H1 (cell line): Measurements from ENCODE around the gene MPV17L. TPM values are rescaled to one million over a fixed set of nuclear protein-coding genes. Genes with fewer than 3 reads are reported as not detected.

Source experiments
- CTCF ChIA-PET: fragments of 300-600 bp; sonication (Branson Sonifier 250); formaldehyde crosslinking; loops from one replicate; lab custom pipeline; 2021; ENCODE audit not compliant: partially characterized antibody; lab: Charles Lee
- POLR2A ChIA-PET: fragments of 300-600 bp; sonication (Branson Sonifier 250); formaldehyde crosslinking; loops from one replicate; lab custom pipeline; 2021; ENCODE audit warnings: inconsistent platforms; ENCODE audit not compliant: partially characterized antibody; lab: Charles Lee
- DNase-seq, 2 experiments: peaks; one replicate each; pipeline versions ENCODE4 v3.0.0 to v3.0.0-alpha.2; 2010 to 2022; ENCODE audit warnings: low spot score in 2 of 2, low read depth in 1 of 2, mixed read lengths in 1 of 2
- FAIRE-seq: peaks from 2 replicates; lab custom pipeline; 2011; peaks lifted over from hg19 to GRCh38; lab: Jason Lieb, UNC
- H2AFZ ChIP-seq: 2 replicates; pipeline ENCODE4 v1.8.1; 2012; ENCODE audit warnings: low read length, inconsistent platforms
- H2AK5ac ChIP-seq: 2 replicates; pipeline ENCODE4 v1.6.1; 2013; ENCODE audit warnings: low read depth, low read length
- H2BK120ac ChIP-seq: replicated peaks from 2 replicates; pipeline ENCODE3; 2013; ENCODE audit warnings: low read depth, low read length, inconsistent platforms
- H2BK12ac ChIP-seq: 2 replicates; pipeline ENCODE4 v1.6.1; 2013; ENCODE audit warnings: low read depth, low read length
- H2BK15ac ChIP-seq: 2 replicates; pipeline ENCODE4 v1.6.1; 2013; ENCODE audit warnings: low read length
- H2BK20ac ChIP-seq: 2 replicates; pipeline ENCODE4 v1.6.1; 2013; ENCODE audit warnings: low read length
- H2BK5ac ChIP-seq: 2 replicates; pipeline ENCODE4 v1.6.1; 2013; ENCODE audit warnings: low read depth, low read length
- H3K14ac ChIP-seq: 2 replicates; pipeline ENCODE4 v1.6.1; 2013; ENCODE audit warnings: inconsistent platforms; ENCODE audit not compliant: insufficient read length
- H3K18ac ChIP-seq: 2 replicates; pipeline ENCODE4 v1.6.1; 2013; ENCODE audit warnings: low read length; ENCODE audit errors: extremely low read depth
- H3K23ac ChIP-seq: 2 replicates; pipeline ENCODE4 v1.6.1; 2013; ENCODE audit warnings: inconsistent platforms; ENCODE audit not compliant: insufficient read length
- H3K23me2 ChIP-seq: 2 replicates; pipeline ENCODE4 v1.6.1; 2013; ENCODE audit warnings: low read depth, low read length
- H3K27ac ChIP-seq: 2 replicates; pipeline ENCODE4 v1.6.1; 2011; ENCODE audit warnings: low read depth, low read length, inconsistent platforms
- H3K27me3 ChIP-seq, 4 experiments: replicated peaks in 1 of 4; 1 replicate in 1 of 4; 2 replicates in 3 of 4; pipeline versions ENCODE4 v1.6.1 to v1.8.1; 2011 to 2013; ENCODE audit warnings: low read length in 3 of 4, mild to moderate bottlenecking in 3 of 4, inconsistent platforms in 2 of 4, mixed read lengths in 2 of 4, moderate library complexity in 1 of 4; ENCODE audit not compliant: control insufficient read depth in 3 of 4, insufficient read depth in 3 of 4; ENCODE audit errors: extremely low read depth in 1 of 4
- H3K36me3 ChIP-seq, 4 experiments: 2 replicates each; pipeline versions ENCODE4 v1.6.1 to v1.8.1; 2011 to 2013; ENCODE audit warnings: mild to moderate bottlenecking in 4 of 4, low read length in 3 of 4, moderate library complexity in 2 of 4, control low read depth in 1 of 4, inconsistent platforms in 1 of 4; ENCODE audit not compliant: insufficient read depth in 4 of 4, control insufficient read depth in 2 of 4
- H3K4ac ChIP-seq: replicated peaks from 2 replicates; pipeline ENCODE3; 2013; ENCODE audit warnings: low read length, low read depth, mixed read lengths, inconsistent platforms; ENCODE audit not compliant: insufficient read length
- H3K4me1 ChIP-seq, 4 experiments: replicated peaks in 1 of 4; 1 replicate in 1 of 4; 2 replicates in 3 of 4; pipeline versions ENCODE4 v1.6.1 to v1.8.1; 2011 to 2013; ENCODE audit warnings: low read length in 3 of 4, inconsistent platforms in 2 of 4, mixed read lengths in 1 of 4; ENCODE audit not compliant: insufficient read depth in 4 of 4, control insufficient read depth in 3 of 4
- H3K4me2 ChIP-seq, 2 experiments: 2 replicates each; pipeline versions ENCODE4 v1.6.1 to v1.8.1; 2011 to 2013; ENCODE audit warnings: low read depth in 2 of 2, low read length in 2 of 2, control low read depth in 1 of 2, inconsistent platforms in 1 of 2, mild to moderate bottlenecking in 1 of 2; ENCODE audit not compliant: insufficient read depth in 1 of 2
- H3K4me3 ChIP-seq, 4 experiments: fragments of 200-600, 300-600 bp in 1 of 4; sonication (generic), shearing (Covaris generic), sonication (Bioruptor Twin) in 1 of 4; 2 replicates each; pipeline versions ENCODE4 v1.5.1 to v1.8.1; 2011 to 2016; ENCODE audit warnings: low read length in 4 of 4, low read depth in 3 of 4, control low read depth in 2 of 4, inconsistent platforms in 2 of 4, mild to moderate bottlenecking in 2 of 4, mixed read lengths in 1 of 4, moderate library complexity in 1 of 4; ENCODE audit not compliant: insufficient read depth in 2 of 4; ENCODE audit errors: extremely low read depth in 1 of 4
- H3K56ac ChIP-seq: replicated peaks from 2 replicates; pipeline ENCODE3; 2013; ENCODE audit warnings: low read depth, mild to moderate bottlenecking, mixed read lengths, low read length, inconsistent platforms; ENCODE audit not compliant: insufficient read length
- H3K79me1 ChIP-seq: 2 replicates; pipeline ENCODE4 v1.6.1; 2013; ENCODE audit warnings: low read depth, low read length, control low read depth
- H3K79me2 ChIP-seq, 2 experiments: 2 replicates each; pipeline versions ENCODE4 v1.6.1 to v1.8.1; 2012 to 2013; ENCODE audit warnings: low read length in 2 of 2, mild to moderate bottlenecking in 2 of 2, inconsistent platforms in 1 of 2; ENCODE audit not compliant: insufficient read depth in 2 of 2, control insufficient read depth in 1 of 2
- H3K9ac ChIP-seq, 4 experiments: replicated peaks in 1 of 4; 1 replicate in 1 of 4; 2 replicates in 3 of 4; pipeline versions ENCODE4 v1.6.1 to v1.8.1; 2011 to 2013; ENCODE audit warnings: low read depth in 3 of 4, low read length in 3 of 4, control low read depth in 2 of 4, mild to moderate bottlenecking in 2 of 4, moderate library complexity in 2 of 4, inconsistent platforms in 1 of 4; ENCODE audit errors: extremely low read depth in 1 of 4
- H3K9me3 ChIP-seq, 2 experiments: 2 replicates each; pipeline versions ENCODE4 v1.6.1 to v1.8.1; 2012 to 2013; ENCODE audit warnings: mild to moderate bottlenecking in 2 of 2, moderate library complexity in 2 of 2, control low read depth in 1 of 2, inconsistent platforms in 1 of 2, low read depth in 1 of 2, low read length in 1 of 2, mixed read lengths in 1 of 2; ENCODE audit not compliant: insufficient read depth in 2 of 2
- H4K20me1 ChIP-seq, 2 experiments: replicated peaks in 1 of 2; 2 replicates each; pipeline versions ENCODE3 to v1.8.1; 2011 to 2013; ENCODE audit warnings: inconsistent platforms in 2 of 2, low read length in 2 of 2, mild to moderate bottlenecking in 1 of 2; ENCODE audit not compliant: insufficient read depth in 2 of 2, control insufficient read depth in 1 of 2
- H4K5ac ChIP-seq: 2 replicates; pipeline ENCODE4 v1.6.1; 2013; ENCODE audit warnings: low read length, low read depth, mixed read lengths, inconsistent platforms; ENCODE audit not compliant: insufficient read length
- H4K8ac ChIP-seq: 2 replicates; pipeline ENCODE4 v1.8.0; 2013; ENCODE audit warnings: mild to moderate bottlenecking, moderate library complexity, low read length, inconsistent platforms; ENCODE audit not compliant: insufficient read depth; ENCODE audit errors: extremely low read depth
- H4K91ac ChIP-seq: replicated peaks from 2 replicates; pipeline ENCODE3; 2013; ENCODE audit warnings: low read length, mixed read lengths, inconsistent platforms; ENCODE audit not compliant: insufficient read length
- BCL11A ChIP-seq, 2 experiments: IDR thresholded peaks; one replicate each; pipeline ENCODE4 v1.6.1; 2011; ENCODE audit warnings: low read depth in 2 of 2, low read length in 2 of 2, mild to moderate bottlenecking in 2 of 2
- BRCA1 ChIP-seq: IDR thresholded peaks from 2 replicates; pipeline ENCODE4 v1.6.1; 2012; ENCODE audit warnings: low read depth, low read length, improper control_type of control experiment
- CBX8 ChIP-seq: fragments of 300-800, 300-1000 bp; sonication (generic); IDR thresholded peaks from 2 replicates; pipeline ENCODE4 v1.7.1; 2016; ENCODE audit warnings: low read depth, low read length, borderline replicate concordance
- CREB1 ChIP-seq: IDR thresholded peaks from 2 replicates; pipeline ENCODE4 v1.6.1; 2012; ENCODE audit warnings: inconsistent platforms
- GABPA ChIP-seq: IDR thresholded peaks from 2 replicates; pipeline ENCODE4 v1.6.1; 2011; ENCODE audit warnings: mild to moderate bottlenecking, low read length, moderate library complexity, borderline replicate concordance; ENCODE audit not compliant: insufficient read depth
- HDAC2 ChIP-seq, 2 experiments: fragments of 300-600 bp in 1 of 2; sonication (generic) in 1 of 2; IDR thresholded peaks; 2 replicates each; pipeline ENCODE4 v1.6.1; 2011 to 2012; ENCODE audit warnings: low read depth in 2 of 2, low read length in 2 of 2, mild to moderate bottlenecking in 2 of 2, moderate library complexity in 2 of 2, borderline replicate concordance in 1 of 2, inconsistent platforms in 1 of 2
- HDAC6 ChIP-seq: IDR thresholded peaks from one replicate; pipeline ENCODE4 v1.7.1; 2012; ENCODE audit warnings: low read depth, mild to moderate bottlenecking, inconsistent platforms, low read length, moderate library complexity
- KDM5A ChIP-seq: fragments of 200-600 bp; IDR thresholded peaks from 2 replicates; pipeline ENCODE4 v1.7.1; 2012; ENCODE audit warnings: mild to moderate bottlenecking, low read length, inconsistent platforms, mixed read lengths
- MAFK ChIP-seq: IDR thresholded peaks from 2 replicates; pipeline ENCODE4 v1.6.1; 2012; ENCODE audit warnings: low read depth, mild to moderate bottlenecking, improper control_type of control experiment, low read length
- NRF1 ChIP-seq: IDR thresholded peaks from 2 replicates; pipeline ENCODE4 v1.6.1; 2011; ENCODE audit warnings: mild to moderate bottlenecking, low read depth, low read length, improper control_type of control experiment
- RBBP5 ChIP-seq: IDR thresholded peaks from 2 replicates; pipeline ENCODE4 v1.7.1; 2012; ENCODE audit warnings: low read depth, mild to moderate bottlenecking, inconsistent platforms, low read length, moderate library complexity, borderline replicate concordance
- RFX5 ChIP-seq: IDR thresholded peaks from 2 replicates; pipeline ENCODE4 v1.6.1; 2011; ENCODE audit warnings: low read depth, low read length, improper control_type of control experiment, borderline replicate concordance
- RNF2 ChIP-seq: fragments of 200-900, 300-1000 bp; sonication (generic); IDR thresholded peaks from 2 replicates; pipeline ENCODE4 v1.7.1; 2016; ENCODE audit warnings: borderline replicate concordance, low read depth, mild to moderate bottlenecking, antibody characterized with exemption, low read length; ENCODE audit not compliant: poor library complexity, severe bottlenecking; ENCODE audit errors: missing control alignments
- ZNF274 ChIP-seq: IDR thresholded peaks from 2 replicates; pipeline ENCODE4 v1.7.0; 2012; ENCODE audit warnings: low read length, borderline replicate concordance; ENCODE audit errors: extremely low read depth
- WGBS, 2 experiments: shearing (Covaris generic) in 1 of 2; methylation state at CpG; one replicate each; pipeline versions ENCODE4 v1.1.6 to v1.1.7; 2013 to 2015; ENCODE audit warnings: low lambda C conversion rate in 2 of 2, mixed read lengths in 2 of 2, inconsistent platforms in 1 of 2, low coverage in 1 of 2, missing lambda C conversion rate in 1 of 2; ENCODE audit not compliant: insufficient replicate concordance in 2 of 2, insufficient coverage in 1 of 2, insufficient read length in 1 of 2; ENCODE audit errors: extremely low coverage in 1 of 2, missing lambda C conversion rate in 1 of 2; 5-methylcytosine and 5-hydroxymethylcytosine counted together
- polyA plus RNA-seq, 7 experiments: library from polyadenylated mRNA; depleted of rRNA in 3 of 7; stranded (reverse) in 5 of 7; unstranded in 2 of 7; fragments of >200 nt in 5 of 7; fragments of 200-250 nt in 2 of 7; gene quantifications; 1 replicate in 5 of 7; 2 replicates in 1 of 7; 4 replicates in 1 of 7; pipeline versions ENCODE4 v1.2.1 to v1.2.3, GENCODE V29; 2011 to 2013; ENCODE audit warnings: missing spikeins in 2 of 7, mixed read lengths in 2 of 7
- total RNA-seq: library from RNA; stranded (reverse); fragmentation: NEBNext Ultra II Directional; extraction: Animal tissue kit (Norgen Biotek cat#: 25700); gene quantifications from 2 replicates; pipeline ENCODE4 v1.2.1, GENCODE V29; 2021

Gene MPV17L
- total and polyA plus RNA-seq, 2 of the 8 experiments (the other 6 are each of a cell fraction or from before 2014, with no cell fraction given), result 6.7 to 8.2 TPM

- CTCF ChIA-PET, result interaction anchor here (0.6 to 0.9 kb wide), 3 partner anchors 10 to 60 kb away, joined by 3 read pairs; no protein-coding TSS in a partner anchor
- no peak for TF ChIP-seq BCL11A (IDR thresholded peaks at IDR 0.05; ENCODE audit: low read depth in 2 of 2, low read length in 2 of 2)
- no peak for TF ChIP-seq HDAC2 (IDR thresholded peaks at IDR 0.05; ENCODE audit: borderline replicate concordance in 1 of 2, low read depth in 2 of 2, low read length in 2 of 2)
- TF ChIP-seq KDM5A, result no peak
- TF ChIP-seq RBBP5, result no peak
- TF ChIP-seq CREB1, result no peak
- no peak for TF ChIP-seq RFX5
- TF ChIP-seq HDAC6, result no peak
- TF ChIP-seq BRCA1, result no peak
- no peak for TF ChIP-seq MAFK
- no peak for TF ChIP-seq GABPA
- TF ChIP-seq NRF1, result no peak
- no peak for TF ChIP-seq RNF2
- TF ChIP-seq CBX8, result no peak
- TF ChIP-seq ZNF274, result no peak
These were observed 51.3 kb downstream of the MPV17L start for GRCh38 chr16:15446901-15447300.

More at GRCh38 chr16:15446901-15447300, 51.3 kb downstream of the MPV17L start:
- no peak overlapping the region for H4K91ac ChIP-seq
- no peak overlapping the region for H4K8ac ChIP-seq
- no peak overlapping the region for H2BK120ac ChIP-seq
- H3K36me3 ChIP-seq, result no peaks in the 10 kb centered on the region
- no peaks in the 10 kb centered on the region for H3K27me3 ChIP-seq
- no peak overlapping the region for H3K4ac ChIP-seq
- no peaks in the 10 kb centered on the region for H3K9me3 ChIP-seq
- no peak overlapping the region for H3K14ac ChIP-seq
- H3K9ac ChIP-seq, result no peak overlapping the region
- WGBS, 2 experiments, result 91% methylated on average over 5 of the region's 5 CpGs; no CpG with 5 or more reads in 1 of the 2 experiments
- no peaks in the 10 kb centered on the region for H3K23me2 ChIP-seq
- H3K79me2 ChIP-seq, result peaks cover 0 to 6% of the 10 kb centered on the region in 2 experiments; a peak in 1 of 4 replicates
- no peak overlapping the region for H2BK5ac ChIP-seq
- no peak overlapping the region for H2AFZ ChIP-seq
- no peak overlapping the region for H4K5ac ChIP-seq
- no peak overlapping the region for H2BK12ac ChIP-seq
- H3K4me1 ChIP-seq, result no peaks in the 10 kb centered on the region
- no peak for FAIRE-seq
- no peak overlapping the region for H3K4me2 ChIP-seq
- no peak for DNase-seq
- no peak overlapping the region for H3K27ac ChIP-seq
- no peak overlapping the region for H2BK15ac ChIP-seq
- POLR2A ChIA-PET, result no interaction called here
- H2AK5ac ChIP-seq, result no peak overlapping the region
- H4K20me1 ChIP-seq, result no peaks in the 10 kb centered on the region
- H3K18ac ChIP-seq, result no peak overlapping the region
- H3K23ac ChIP-seq, result no peak overlapping the region
- H2BK20ac ChIP-seq, result no peak overlapping the region
- H3K56ac ChIP-seq, result no peak overlapping the region
- no peaks in the 10 kb centered on the region for H3K79me1 ChIP-seq
- H3K4me3 ChIP-seq, result no peak overlapping the region
